Measurements from ENCODE around the gene LCE3C. TPM values are rescaled to one million over a fixed set of nuclear protein-coding genes. Genes with fewer than 3 reads are reported as not detected.

LCE3C gene
- total RNA-seq, 1 donor from 2014 or later: not detected

GRCh38 chr1:152626744-152627143 lies 26.7 kb downstream of the LCE3C start:
- H3K4me1 Mint-ChIP-seq: no peaks in the 10 kb centered on the region
- no peak overlapping the region for H3K27ac ChIP-seq
- H3K4me1 ChIP-seq: no peaks in the 10 kb centered on the region
- H3K27me3 ChIP-seq: no peaks in the 10 kb centered on the region
- H3K4me3 Mint-ChIP-seq: no peak overlapping the region
- no peaks in the 10 kb centered on the region for H3K79me2 ChIP-seq (ENCODE audit: low read depth)
- no peaks in the 10 kb centered on the region for H3F3A ChIP-seq (ENCODE audit: low read depth)
- H3K4me2 ChIP-seq: no peak overlapping the region
- H2AFZ ChIP-seq (replicated peaks): no peak overlapping the region
- peaks cover 21% of the 10 kb centered on the region for H3K9me3 ChIP-seq (ENCODE audit: low read depth)
- H3K9ac ChIP-seq: no peak overlapping the region
- H3K36me3 ChIP-seq: no peaks in the 10 kb centered on the region
- DNase-seq (ENCODE audit: low spot score): no peak
- H4K20me1 ChIP-seq (ENCODE audit: low read depth): no peaks in the 10 kb centered on the region
- no peak overlapping the region for H3K27ac Mint-ChIP-seq
- H3K9me3 Mint-ChIP-seq: peaks cover 47% of the 10 kb centered on the region
- no peak overlapping the region for H3K4me3 ChIP-seq
- H3K36me3 Mint-ChIP-seq: no peaks in the 10 kb centered on the region
- H3K27me3 Mint-ChIP-seq (ENCODE audit: insufficient read depth, low read depth): peaks cover 6% of the 10 kb centered on the region
- TF ChIP-seq EZH2phosphoT487 (IDR thresholded peaks at IDR 0.05): no peak
- no peak for TF ChIP-seq EZH2 (IDR thresholded peaks at IDR 0.05)
- no peak for TF ChIP-seq CTCF (IDR thresholded peaks at IDR 0.05)

- peaks cover 2% of the 10 kb centered on the region for H3K27me3 Mint-ChIP-seq (ENCODE audit: insufficient read depth, low read depth)
These were observed 30.6 kb downstream of the LCE3C start for GRCh38 chr1:152630596-152630995.

GRCh38 chr1:152640351-152640750 lies 40.3 kb downstream of the LCE3C start:
- Histone ChIP-seq H2AFZ (replicated peaks) (no peak overlapping the region), H4K20me1 (ENCODE audit: low read depth) (no peaks in the 10 kb centered on the region), H3K27ac (no peak overlapping the region), H3K9me3 (ENCODE audit: low read depth) (peaks cover 32% of the 10 kb centered on the region), H3K9ac (no peak overlapping the region), H3K4me2 (no peak overlapping the region), H3K27me3 (no peaks in the 10 kb centered on the region), H3K79me2 (ENCODE audit: low read depth) (no peaks in the 10 kb centered on the region), H3K36me3 (no peaks in the 10 kb centered on the region), H3K4me1 (no peaks in the 10 kb centered on the region), H3K4me3 (no peak overlapping the region), H3F3A (ENCODE audit: low read depth) (no peaks in the 10 kb centered on the region)
- Mint-ChIP-seq H3K36me3 (no peaks in the 10 kb centered on the region), H3K9me3 (peaks cover 9% of the 10 kb centered on the region), H3K27me3 (ENCODE audit: insufficient read depth, low read depth) (no peaks in the 10 kb centered on the region), H3K27ac (no peak overlapping the region), H3K4me1 (no peaks in the 10 kb centered on the region), H3K4me3 (no peak overlapping the region)
- DNase-seq (ENCODE audit: low spot score): no peak
- TF ChIP-seq EZH2phosphoT487 (IDR thresholded peaks at IDR 0.05) (no peak), CTCF (IDR thresholded peaks at IDR 0.05) (no peak), EZH2 (IDR thresholded peaks at IDR 0.05) (no peak)

More at GRCh38 chr1:152630596-152630995, 30.6 kb downstream of the LCE3C start:
- no peak overlapping the region for H3K27ac ChIP-seq
- no peak overlapping the region for H2AFZ ChIP-seq (replicated peaks)
- H3K4me3 ChIP-seq: no peak overlapping the region
- no peaks in the 10 kb centered on the region for H3K4me1 ChIP-seq
- no peaks in the 10 kb centered on the region for H3K79me2 ChIP-seq (ENCODE audit: low read depth)
- H3K4me1 Mint-ChIP-seq: no peaks in the 10 kb centered on the region
- H3K9ac ChIP-seq: no peak overlapping the region
- H3K36me3 ChIP-seq: no peaks in the 10 kb centered on the region
- no peak for TF ChIP-seq EZH2 (IDR thresholded peaks at IDR 0.05)
- no peak for TF ChIP-seq CTCF (IDR thresholded peaks at IDR 0.05)
- no peak for TF ChIP-seq EZH2phosphoT487 (IDR thresholded peaks at IDR 0.05)
- no peak overlapping the region for H3K4me2 ChIP-seq
- no peak overlapping the region for H3K4me3 Mint-ChIP-seq
- no peak for DNase-seq (ENCODE audit: low spot score)
- peaks cover 37% of the 10 kb centered on the region for H3K9me3 Mint-ChIP-seq
- no peaks in the 10 kb centered on the region for H3K27me3 ChIP-seq
- H3F3A ChIP-seq (ENCODE audit: low read depth): no peaks in the 10 kb centered on the region
- no peaks in the 10 kb centered on the region for H4K20me1 ChIP-seq (ENCODE audit: low read depth)
- peaks cover 41% of the 10 kb centered on the region for H3K9me3 ChIP-seq (ENCODE audit: low read depth)
- no peaks in the 10 kb centered on the region for H3K36me3 Mint-ChIP-seq
- H3K27ac Mint-ChIP-seq: no peak overlapping the region
